OCI-LY3 (cell line): Measurements from ENCODE around the gene PRTFDC1.

ENCODE experiments used
- EZH2phosphoT487 ChIP-seq: fragments of 200-600 bp; shearing (Covaris generic); IDR thresholded peaks from 2 replicates; pipeline ENCODE4 v1.6.1; 2018; ENCODE audit warnings: antibody characterized with exemption, mixed run types, low read depth
- TF ChIP-seq, protein P1 (sequence below): fragments of 200-600, 300-600 bp; sonication (generic); IDR thresholded peaks from 2 replicates; pipeline ENCODE4 v1.5.1; 2014; ENCODE audit warnings: antibody characterized with exemption, low read length, low read depth

DNA sequence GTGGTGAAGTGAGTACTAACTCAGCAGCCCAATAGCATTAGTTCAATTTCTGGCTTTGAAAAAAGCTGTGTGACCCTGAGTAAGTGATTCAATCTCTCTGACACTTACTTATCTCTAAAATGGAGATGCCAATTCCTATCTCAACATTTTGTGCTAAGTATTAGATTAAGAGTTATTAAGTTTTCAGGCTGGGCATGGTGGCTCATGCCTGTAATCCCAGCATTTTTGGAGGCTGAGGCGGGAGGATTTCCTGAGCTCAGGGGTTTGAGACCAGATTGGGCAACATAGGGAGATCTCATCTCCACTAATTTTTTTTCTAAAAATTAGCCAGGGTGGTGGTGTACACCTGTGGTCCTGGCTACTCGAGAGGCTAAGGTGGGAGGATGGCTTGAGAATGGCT lies 109.5 kb downstream of the PRTFDC1 start:
- TF ChIP-seq, protein P1, sequence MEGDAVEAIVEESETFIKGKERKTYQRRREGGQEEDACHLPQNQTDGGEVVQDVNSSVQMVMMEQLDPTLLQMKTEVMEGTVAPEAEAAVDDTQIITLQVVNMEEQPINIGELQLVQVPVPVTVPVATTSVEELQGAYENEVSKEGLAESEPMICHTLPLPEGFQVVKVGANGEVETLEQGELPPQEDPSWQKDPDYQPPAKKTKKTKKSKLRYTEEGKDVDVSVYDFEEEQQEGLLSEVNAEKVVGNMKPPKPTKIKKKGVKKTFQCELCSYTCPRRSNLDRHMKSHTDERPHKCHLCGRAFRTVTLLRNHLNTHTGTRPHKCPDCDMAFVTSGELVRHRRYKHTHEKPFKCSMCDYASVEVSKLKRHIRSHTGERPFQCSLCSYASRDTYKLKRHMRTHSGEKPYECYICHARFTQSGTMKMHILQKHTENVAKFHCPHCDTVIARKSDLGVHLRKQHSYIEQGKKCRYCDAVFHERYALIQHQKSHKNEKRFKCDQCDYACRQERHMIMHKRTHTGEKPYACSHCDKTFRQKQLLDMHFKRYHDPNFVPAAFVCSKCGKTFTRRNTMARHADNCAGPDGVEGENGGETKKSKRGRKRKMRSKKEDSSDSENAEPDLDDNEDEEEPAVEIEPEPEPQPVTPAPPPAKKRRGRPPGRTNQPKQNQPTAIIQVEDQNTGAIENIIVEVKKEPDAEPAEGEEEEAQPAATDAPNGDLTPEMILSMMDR: no peak
- TF ChIP-seq EZH2phosphoT487: no peak
